ENCODE results near the gene PRKG1.

GRCh38 chr10:51952056-51952455, 877.8 kb downstream of the PRKG1 start:
- TF ChIP-seq POLR2AphosphoS5 (IDR thresholded peaks at IDR 0.05; ENCODE audit: low read depth, low read length) (no peak), TAF1 (IDR thresholded peaks at IDR 0.05; ENCODE audit: low read depth, low read length) (no peak), POLR2A (IDR thresholded peaks at IDR 0.05; ENCODE audit: low read depth, low read length) (no peak), SPI1 (IDR thresholded peaks at IDR 0.05; ENCODE audit: low read depth, low read length) (no peak), POU2F2 (IDR thresholded peaks at IDR 0.05; ENCODE audit: low read depth, low read length) (no peak), PAX5 (IDR thresholded peaks at IDR 0.05; ENCODE audit: insufficient read depth, low read length, severe bottlenecking) (no peak)

Data from GM12891 (cell line).